Glomerular visceral epithelial cell (primary cell): ENCODE measurements around the gene LIPC.
A peak's percentile ranks its signal among the peaks of the same experiment; 100 is the strongest.

ENCODE experiments used
- DNase-seq: peaks from one replicate; pipeline ENCODE4 v3.0.0-alpha.2; 2016; ENCODE audit errors: extremely low spot score

Gene LIPC

GRCh38 chr15:58436552-58436951, 4.8 kb downstream of the LIPC start:
- DNase-seq = no peak

DNA sequence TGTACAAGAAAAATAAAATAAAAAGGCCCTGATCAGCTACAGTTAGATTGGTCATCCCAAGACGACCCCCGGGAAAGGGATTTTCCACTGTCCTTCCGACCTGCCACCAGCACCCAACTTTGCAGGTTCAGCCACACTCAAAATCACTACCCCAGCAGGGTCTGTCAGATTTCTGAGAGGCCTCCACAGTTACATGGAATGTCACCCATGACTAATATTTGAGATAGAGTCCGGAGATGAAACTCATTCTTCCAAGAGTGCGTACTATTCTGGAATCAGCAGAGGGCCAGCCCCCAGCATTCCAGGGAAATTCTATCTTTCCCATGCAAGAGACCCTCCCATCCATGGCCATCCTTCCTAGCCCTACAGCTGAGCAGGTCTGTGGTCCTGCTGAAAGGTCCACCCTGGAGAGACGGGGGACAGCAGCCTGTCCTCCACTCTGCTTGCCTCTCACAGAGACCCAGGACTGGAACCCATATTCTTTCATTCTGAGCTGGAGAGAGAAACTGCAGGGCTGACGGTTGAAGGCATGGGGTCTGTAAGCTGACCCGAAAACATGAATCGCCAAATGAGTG, 5.8 kb downstream of the LIPC start:
- no peak for DNase-seq

DNA sequence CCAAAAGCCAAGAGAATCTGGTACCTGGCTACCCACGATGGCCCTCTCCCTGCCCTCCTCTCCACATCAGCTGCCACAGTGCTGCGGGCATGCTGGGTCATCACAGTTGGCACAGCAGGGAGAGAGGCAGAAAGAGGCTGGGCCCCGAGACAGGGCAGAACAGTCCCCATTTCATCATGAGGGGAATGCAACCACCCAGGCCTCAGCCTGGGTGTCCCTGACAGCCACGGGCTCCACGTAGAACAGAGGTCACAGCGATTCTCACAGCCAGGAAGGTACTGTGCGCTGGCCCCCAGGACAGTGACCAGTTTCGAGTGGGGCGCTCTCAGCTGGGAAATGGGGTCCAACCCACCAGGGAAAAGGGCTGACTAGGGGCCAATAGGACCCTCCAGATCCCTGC, 6.3 kb downstream of the LIPC start:
- no peak for DNase-seq

GRCh38 chr15:58438956-58439355, 7.2 kb downstream of the LIPC start:
- DNase-seq = peak; percentile 57

DNA sequence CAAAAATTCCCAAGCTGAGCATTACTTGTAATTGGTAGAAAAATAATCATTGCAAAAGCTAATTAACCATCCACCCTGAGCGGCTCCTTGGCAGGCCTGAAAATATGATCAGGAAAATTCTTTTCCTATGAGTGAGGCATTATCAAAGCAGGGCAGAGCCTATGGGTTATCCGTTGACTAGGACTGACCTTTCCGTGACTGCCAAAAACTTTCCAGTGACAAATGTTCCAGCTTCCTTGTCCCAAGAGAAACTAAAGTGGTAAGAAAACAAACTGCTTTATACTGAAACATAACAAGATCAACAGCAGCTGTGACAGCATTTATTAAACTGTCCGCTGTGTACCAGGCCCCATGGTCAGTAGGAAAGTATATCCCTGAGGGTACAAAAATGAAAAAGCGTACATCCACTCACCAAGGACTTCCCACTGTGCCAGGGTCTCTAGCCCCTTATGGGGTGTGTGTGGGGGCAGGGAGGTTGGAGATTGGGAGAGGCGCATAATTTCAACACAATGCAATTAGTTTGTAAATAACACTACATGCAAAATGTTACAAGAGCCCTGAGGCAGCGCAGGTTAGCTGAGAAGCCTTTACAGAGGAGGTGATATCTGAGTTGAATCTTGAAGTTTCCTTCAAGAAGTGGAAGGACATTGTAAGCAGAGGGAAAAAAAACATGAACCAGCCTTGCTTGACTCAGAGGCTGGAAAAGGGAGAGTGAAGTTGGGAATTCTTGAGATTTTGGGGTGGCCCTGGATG, 8.5 kb downstream of the LIPC start:
- peak; percentile 55 for DNase-seq

DNA sequence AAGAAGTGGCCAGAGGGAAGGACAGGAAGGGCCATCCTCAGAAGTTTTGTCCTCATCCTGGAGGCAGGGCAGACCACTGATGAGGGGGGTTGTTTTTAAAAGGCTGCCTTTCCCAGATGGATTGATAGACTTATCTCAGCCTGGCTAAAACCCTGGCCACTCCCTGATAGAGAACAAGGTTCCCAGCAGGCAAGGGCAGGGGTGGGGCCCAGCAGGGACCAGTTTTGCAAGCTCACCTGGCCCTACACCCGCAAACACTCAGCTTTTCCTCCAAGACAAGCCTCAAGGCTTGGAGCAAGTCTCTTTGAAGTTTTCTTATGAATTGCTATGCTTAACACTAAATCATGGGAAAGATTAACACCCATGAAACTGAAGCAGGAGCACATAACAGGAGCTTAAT, 9.1 kb downstream of the LIPC start:
- no peak for DNase-seq

- no peak for DNase-seq
Measured at GRCh38 chr15:58441376-58442070, 9.7 kb downstream of the LIPC start.

- DNase-seq = no peak
Measured at GRCh38 chr15:58442122-58442521, 10.3 kb downstream of the LIPC start.

- DNase-seq = no peak
Measured at GRCh38 chr15:58443308-58443707, 11.5 kb downstream of the LIPC start.

- DNase-seq = peak; percentile 36
Measured at GRCh38 chr15:58444056-58444455, 12.3 kb downstream of the LIPC start.

DNA sequence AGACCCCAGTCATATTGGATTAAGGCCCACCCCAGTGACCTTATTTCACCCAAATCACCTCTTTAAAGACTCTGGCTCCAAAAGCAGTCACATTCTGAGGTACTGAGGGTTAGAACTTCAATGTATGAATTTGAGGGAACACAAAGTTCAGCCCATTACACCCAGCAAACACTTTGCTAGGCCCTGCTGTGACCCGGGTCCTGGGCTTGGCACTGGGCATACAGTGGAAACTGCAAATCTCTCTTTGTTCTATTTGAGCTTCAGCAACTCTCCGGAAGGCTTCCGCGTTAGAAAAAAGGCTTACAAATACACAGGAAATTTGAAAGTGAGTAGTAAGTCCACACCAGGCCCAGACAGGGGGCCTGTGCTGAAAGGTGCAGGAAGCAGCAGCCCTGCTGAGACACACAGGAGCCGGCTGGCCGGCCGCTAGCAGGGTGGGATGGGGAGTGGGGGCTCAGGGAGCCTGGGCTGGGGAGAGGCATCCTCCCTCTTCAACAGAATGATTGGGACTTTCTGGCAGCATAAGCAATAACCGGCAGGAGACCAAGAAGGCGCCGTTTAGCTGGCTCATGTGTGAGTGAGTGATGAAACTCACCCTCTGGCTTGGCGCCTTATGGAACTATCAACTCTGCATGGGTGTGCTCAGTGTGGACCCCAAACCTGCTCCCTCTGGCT, 13.0 kb downstream of the LIPC start:
- DNase-seq = no peak

- no peak for DNase-seq
Measured at GRCh38 chr15:58445865-58446264, 14.1 kb downstream of the LIPC start.

DNA sequence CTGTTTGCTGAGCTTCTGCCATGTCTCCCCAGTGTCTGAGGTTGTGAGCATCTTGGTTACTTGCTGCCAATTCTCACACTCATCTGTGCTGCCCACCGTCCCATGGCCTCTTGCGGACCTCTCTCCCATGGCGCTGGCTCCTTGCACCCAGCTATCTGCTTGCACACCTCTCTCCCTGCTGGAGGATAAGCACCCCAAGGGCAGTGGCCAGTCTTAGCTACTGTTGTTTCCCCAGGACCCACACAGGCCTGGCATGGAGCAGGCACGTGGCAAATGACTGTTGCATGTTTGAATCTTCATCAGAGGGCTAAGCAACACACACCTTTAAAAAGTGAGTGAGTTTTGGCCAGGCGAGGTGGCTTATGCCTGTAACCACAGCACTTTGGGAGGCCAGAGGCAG, 14.7 kb downstream of the LIPC start:
- DNase-seq = no peak

GRCh38 chr15:58447271-58448010, 15.7 kb downstream of the LIPC start:
- DNase-seq = peak; percentile 93

DNA sequence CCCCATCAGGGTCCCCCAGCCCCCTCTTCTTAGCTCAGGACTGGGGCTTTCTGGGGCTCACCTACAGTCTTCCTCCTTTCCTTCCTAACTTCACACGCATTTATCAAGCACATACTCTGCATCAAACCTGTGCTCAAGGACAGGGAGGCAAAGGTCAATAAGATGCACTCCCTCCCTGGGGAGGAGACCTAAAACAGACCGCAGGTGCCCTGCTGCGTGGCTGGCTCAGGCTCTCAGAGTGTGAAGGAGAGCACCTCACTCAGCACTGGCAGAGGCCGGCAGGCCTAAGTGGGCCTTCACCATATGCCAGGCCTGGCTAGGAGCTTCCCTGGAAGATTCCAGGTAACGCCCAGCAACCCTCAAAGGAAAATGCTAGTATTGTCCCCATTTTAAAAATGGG, 16.5 kb downstream of the LIPC start:
- no peak for DNase-seq

- DNase-seq = no peak
Measured at GRCh38 chr15:58448906-58449305, 17.1 kb downstream of the LIPC start.

- DNase-seq = no peak
Measured at GRCh38 chr15:58451826-58452225, 20.0 kb downstream of the LIPC start.

GRCh38 chr15:58452775-58453174, 21.0 kb downstream of the LIPC start:
- no peak for DNase-seq

- DNase-seq = no peak
Measured at GRCh38 chr15:58453931-58454793, 22.4 kb downstream of the LIPC start.

DNA sequence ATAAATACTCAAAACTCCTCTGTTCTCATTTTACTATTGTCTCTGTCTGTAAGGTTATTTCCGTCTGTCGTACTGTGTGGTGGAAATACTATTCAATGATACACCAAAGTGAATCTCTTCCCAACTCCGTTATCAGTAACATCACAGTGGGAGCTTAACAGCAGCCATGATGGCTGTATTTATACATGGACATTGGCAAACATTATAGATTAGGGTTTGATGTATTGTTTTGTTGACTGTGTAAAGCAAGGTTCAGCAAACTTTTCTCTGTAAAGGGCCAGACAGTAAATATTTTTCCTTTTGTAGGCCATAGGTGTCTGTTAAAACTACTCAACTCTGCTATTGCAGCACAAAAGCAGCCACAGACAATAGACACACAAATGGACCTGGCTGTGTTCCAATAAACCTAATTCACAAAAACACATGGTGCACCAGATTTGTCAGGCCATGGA, 23.2 kb downstream of the LIPC start:
- no peak for DNase-seq

GRCh38 chr15:58457466-58457965, 25.7 kb downstream of the LIPC start:
- DNase-seq = peak; percentile 68
